HG03025 (cell line): Measurements from ENCODE around the gene ADCY2.

ENCODE experiments used
- ATAC-seq: cut with Tn5 transposase; IDR thresholded peaks from one replicate; pipeline ENCODE4 v1.9.1; 2021; ENCODE audit warnings: mild to moderate bottlenecking, moderate library complexity; ENCODE audit not compliant: unreplicated experiment, low FRiP score

ADCY2 gene

DNA sequence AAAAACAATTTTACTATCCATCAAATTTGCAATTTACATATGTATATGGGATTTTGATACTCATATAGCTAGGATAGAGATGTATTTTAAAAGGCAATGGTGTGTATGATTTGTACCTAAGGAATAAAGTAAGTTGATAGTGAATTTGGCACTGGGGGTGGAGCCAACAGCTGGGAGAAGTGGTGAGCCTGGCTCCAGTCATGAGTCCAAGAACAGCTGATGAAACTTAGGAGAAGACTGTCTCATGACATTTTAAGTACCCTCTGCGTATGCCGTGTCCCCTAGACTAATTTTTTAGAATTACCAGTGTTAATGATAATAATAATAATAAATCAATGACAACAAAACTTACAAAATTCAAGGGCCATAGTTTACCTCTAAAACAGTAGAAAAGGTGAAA is 181.4 kb downstream of the ADCY2 start:
- no peak for ATAC-seq

DNA sequence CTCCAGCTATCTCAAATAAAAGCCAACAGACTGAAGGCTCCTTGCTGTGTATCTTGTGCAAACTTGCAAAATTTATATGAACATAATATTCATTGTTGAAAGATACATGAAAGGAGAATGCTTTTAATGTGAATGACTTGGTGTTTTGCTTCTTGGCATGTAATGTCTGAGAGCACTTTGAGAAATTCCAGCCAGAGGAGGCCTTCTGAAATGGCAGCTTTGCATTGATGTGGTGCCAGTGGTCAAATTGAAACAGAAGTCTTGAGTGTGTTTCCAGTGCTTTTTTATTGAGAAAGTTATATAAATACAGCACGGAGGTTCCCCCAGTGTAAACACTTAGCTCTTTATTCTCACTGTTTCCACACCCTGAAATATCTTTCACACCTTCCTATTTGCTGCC is 182.1 kb downstream of the ADCY2 start:
- ATAC-seq, result no peak

DNA sequence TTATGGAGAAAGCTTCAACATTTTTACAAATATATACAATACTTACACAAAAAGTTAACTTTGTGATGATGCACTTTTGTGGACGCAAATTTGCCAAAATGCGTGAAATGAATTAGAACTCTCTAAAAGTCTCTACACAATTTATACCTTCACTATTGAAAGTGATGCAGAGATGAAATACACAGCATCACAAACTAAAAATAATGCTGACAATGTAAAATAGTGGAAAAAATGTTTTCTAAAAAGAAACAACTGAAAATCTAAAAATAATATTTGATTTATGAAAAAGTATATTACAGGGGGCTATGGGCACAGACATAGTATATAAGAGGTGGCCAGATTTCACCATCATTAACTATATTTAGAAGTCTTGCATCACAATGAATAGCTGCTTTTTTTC is 188.8 kb downstream of the ADCY2 start:
- no peak for ATAC-seq

DNA sequence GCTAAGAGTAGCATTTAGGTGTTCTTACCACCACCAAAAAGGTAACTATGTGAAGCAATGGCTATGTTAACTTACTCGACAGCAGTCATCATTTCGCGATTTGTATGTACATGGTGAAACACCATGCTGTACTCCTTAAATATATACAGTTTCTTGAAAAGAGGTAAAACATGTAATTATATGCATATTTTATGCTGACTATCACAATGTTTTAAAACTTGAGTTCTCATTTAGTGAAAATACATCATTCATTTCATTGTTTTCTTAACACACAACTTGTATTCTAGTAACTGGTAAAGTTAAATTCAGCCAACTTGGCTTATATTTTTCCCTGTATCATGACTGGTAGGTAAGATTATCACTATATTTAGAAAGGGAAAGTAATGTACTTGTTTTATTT is 189.9 kb downstream of the ADCY2 start:
- no peak for ATAC-seq

DNA sequence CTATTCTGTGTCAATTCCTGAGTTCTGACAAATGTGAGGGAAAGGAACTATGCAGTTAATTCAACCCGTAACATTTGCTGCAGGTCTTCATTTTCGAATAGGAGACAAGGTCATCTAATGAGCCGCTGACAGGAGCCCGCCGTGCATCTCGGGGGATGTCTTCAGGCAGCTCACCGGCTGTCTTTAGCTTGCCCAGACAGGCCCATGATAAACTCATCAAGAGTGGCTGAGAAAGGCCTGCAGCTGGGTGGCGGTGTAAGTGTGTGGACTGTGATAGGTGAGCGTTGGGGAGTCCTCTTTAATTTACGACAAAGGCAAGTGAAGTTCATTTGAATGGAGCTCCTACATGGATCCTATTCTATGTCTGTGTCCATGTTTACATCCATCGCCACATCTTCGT is 190.5 kb downstream of the ADCY2 start:
- no peak for ATAC-seq

DNA sequence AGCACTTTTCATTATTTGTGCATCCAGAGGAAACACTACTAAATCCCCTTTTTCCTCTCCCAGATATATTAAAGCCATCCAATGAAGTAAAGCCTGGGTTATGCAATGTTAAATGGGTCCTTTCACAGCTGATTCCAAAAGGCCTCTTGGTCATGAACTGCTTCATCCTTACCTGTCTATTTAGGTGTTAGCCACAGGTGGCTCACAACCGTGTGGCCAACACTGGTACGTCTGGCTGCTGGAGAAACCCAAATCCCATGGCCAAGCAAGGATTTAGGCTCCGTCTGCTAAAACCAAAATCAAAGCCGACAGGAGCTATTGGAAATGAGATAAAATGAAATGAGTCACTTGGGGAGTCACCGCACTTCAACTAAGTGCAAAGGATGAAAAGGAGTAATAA is 193.9 kb downstream of the ADCY2 start:
- no peak for ATAC-seq

DNA sequence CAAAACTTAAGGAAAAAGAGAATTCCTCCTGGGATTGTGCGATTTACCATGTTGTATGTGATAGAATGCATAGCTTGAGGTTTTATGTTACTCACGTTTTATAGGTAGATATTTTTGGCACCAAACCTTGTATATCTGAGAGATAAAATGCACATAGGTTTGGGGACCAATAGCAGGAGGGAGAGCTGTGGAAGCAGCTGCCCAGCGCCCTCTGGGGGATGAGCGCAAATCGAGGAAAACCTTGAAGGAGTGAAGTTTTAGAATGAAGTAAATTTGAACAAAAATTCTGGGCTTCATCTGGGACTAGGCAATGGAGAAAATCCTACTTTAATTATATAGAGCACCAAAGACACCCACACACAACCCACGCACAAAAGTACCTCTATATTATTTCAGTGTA is 197.0 kb downstream of the ADCY2 start:
- no peak for ATAC-seq

DNA sequence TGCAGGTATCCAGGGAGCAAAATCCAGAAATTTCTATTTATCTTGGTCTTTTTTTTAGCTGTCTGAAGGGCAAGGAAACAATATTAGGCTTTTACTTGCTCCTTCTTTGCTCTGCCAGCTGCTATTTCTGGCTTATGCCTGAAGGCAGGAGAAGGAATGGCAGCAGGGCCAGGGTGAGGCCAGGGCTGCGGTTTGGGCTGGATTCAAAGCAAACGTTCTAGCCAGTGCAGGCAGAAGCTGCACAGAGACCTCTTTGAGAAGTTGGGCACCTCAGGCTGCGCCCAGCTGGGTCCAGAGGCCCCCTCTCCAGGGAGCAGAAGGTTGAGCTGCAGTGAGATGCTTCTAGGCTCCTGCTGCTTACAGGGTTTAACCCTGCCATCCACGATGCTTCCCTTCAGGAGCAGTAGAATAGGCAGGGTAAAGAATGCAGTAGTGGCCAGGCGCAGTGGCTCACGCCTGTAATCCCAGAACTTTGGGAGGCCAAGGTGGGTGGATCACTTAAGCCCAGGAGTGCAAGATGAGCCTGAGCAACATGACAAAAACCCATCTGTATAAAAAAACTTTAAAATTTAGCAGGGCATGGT is 201.2 kb downstream of the ADCY2 start:
- no peak for ATAC-seq

DNA sequence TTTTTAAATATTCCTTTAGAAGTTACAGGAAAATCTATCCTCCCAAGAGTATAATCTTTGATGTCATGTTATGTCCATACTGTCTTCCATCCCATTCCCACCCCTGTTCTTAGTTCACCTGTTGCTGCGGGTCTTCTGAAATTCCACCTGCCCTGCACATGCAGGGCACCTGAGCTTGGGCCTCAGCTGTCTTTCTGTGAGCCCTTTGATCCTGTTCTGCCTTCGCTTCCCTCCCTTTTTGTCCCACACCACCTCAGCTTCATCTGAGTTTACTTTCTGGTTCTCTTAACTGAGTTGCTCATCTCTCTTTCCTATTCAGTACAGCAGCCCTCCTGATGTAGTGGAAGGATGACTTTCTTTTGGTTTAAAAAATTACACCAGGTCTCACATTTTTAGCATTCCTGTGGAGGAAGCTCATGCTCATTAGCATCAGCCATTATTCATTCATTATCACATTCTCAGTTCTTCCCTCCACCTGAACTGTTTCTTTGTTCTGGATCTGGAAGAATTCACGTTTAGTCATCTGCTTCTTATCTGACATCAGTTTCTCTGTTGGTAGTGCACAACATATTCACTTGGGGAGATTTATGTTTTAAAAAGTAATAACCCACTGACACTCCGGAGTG is 211.0 kb downstream of the ADCY2 start:
- no peak for ATAC-seq

DNA sequence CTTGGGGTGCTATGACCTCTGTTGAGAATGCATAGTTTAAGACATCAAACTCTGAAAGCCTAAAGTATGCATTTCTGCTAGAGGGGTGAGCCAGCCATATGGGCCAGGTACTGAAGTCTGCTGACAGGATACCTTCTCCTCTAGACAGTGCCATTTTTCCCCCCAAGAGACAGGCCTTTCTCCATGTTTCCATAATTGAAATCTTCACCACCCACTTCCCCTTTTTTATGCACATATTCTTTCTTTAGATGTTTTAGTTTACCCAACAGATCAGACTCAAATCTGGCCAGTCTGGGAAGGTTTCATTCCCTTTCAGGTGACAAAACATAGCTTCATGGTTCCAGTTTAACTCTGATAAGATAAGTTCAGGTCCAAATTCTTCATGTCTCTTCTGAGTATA is 212.8 kb downstream of the ADCY2 start:
- no peak for ATAC-seq

DNA sequence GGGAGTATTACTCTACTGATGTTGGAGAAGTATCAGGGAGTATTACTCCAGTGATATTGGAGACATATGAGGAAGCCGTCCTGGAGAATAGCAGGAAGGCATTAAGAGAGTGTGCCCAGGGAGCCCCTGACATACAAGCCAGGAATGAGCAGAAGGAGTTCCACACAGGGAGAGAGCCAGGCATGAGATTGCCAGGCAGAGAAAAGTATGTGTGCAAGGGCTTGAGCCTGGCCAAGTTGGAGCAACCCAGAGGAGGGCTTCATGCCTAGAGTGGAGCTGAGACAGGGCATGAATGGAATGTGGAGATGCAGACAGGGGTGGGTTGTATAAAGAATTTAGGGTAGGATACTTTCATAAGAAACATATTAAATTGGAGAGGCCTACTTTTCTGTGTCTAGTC is 213.8 kb downstream of the ADCY2 start:
- ATAC-seq, result no peak

DNA sequence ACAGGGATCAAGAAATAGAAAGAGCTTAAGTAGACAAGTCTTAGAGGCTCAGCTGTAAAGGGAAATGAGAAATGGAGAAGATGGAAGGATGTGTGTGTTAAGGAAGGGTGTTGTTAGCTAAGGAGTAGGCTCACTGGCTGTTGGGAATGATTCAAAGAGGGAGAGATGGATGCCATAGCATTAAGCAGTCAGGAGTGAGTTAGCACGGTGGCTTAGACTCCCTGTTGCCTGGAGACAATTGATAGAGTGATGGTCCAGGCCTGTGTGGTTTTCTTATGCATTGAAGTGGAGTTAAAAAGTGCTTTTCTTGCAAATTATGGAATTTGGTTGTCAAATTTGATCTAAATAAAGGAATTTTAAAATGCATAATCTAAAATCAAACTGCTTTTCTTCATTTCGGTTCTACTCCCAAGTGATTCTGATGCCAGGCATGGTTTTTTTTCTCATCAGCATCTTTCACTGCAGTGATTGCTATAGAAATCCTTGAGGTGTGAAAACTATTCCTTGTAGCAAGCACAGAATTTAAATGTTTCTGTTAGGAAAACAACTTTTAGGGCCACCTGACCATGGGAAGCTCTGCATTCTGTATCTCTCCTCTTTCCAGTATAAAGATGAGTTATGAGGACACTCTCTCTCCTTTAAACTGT is 214.7 kb downstream of the ADCY2 start:
- no peak for ATAC-seq

DNA sequence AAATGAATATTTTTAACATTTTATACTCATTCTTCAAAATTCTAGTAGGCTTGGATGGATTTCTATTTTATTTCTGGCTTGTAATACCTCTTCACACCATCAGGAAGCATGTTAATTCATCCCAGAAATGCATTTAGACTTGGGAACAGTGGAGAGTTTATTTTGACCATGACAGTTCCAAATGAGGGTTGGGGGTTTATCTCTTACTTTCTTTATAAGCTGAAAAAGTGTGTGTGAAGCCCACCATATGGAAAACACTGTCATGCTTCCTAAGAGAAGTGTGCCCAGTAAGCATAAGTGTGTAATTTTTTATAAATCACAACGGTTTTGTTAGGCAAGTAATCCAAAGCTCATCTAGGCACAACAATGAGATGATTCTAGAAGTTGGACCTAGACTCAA is 215.6 kb downstream of the ADCY2 start:
- no peak for ATAC-seq

DNA sequence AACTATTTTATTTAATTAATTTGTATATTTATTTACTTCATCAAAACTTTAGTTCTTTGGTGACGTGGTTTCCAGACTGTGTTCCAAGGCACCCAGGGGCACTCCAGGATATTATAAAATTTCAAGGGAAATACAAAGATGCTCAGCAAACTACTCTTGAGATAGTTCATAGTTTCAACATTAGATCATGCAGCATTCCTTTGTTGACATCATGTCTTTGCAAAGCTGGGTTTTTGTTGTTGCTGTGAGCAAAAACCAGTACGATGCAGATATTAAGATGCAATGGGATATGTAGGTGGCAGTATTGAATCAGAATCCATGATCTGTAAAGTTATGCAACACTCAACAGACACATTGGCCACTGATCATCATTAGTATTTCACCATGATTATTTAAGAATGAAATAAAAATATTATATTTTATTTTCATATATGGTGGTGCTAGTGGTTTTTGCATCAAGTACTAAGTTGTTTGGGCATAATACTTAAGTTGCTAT is 219.7 kb downstream of the ADCY2 start:
- ATAC-seq, result no peak

DNA sequence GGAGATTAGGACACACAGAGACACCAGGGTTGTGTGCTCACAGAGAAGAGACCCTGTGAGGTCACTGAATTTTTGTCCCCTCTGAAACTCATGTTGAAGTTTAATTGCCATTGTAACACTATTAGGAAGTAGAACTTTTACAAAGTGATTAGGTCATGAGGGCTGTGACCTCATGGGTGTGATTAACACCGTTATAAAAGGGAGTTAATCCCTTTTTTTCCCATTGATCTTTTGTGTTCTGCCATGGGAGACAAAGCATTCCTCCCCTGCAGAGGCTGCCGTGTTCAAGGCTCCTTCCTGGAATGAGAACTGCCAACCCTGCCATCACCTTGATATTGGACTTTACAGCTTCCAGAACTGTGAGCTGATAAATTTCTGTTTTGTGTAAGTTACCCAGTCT is 221.0 kb downstream of the ADCY2 start:
- no peak for ATAC-seq

DNA sequence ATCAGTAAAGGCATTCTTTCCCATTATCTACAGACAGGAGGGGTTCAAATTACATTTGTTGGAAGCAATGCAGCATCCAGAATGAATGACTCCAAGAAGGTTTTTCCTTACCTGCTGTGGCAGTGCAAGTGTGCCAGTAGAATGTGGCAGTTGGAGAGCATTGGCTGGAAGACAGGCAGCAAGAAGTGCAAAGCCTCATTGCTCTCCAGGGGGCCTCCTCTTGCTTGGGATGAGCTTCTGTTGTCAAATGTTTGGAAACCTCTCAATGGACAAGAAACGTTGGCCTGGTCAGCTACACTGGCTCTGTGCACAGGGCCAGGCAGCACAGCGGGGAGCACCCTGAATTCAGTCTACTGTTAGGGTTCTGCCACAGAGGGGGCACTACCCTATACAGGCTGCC is 226.6 kb downstream of the ADCY2 start:
- no peak for ATAC-seq

DNA sequence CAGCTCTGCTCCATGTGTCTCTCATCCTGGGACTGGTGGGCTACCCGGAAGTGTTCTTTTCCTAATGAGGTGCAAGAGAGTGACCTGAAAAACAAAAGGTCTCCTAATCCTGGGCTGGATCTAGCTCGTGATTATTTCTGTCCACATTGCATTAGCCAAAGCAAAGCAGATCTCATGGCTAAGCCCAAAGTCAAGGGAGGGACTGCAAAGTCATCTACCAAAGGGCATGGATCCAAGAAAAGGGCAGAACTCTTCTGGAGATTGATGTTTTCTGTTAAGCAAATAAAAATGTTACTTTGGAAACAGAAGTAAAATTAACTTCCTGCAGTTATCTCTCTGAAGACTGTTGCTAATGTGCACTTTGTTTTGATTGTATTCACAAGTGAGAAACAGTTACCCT is 229.8 kb downstream of the ADCY2 start:
- ATAC-seq, result no peak

DNA sequence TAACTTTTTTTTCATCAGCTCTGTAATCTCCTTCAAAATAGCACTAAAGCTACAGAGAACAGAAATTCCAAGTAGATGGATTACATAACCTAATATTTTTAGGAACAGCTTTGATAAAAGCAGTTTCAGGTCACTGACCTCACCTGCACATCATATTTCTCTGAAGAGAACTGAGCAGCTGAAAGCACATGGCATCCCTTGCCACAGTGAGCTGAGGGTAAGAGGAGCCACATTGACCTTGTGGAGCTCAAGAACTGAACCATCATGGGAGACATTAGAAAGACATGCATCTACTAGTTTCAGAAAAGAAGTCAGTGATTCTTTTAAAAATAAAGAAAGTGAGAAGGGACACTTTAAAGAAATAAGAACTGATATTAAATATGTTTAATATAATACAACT is 232.3 kb downstream of the ADCY2 start:
- ATAC-seq, result no peak

DNA sequence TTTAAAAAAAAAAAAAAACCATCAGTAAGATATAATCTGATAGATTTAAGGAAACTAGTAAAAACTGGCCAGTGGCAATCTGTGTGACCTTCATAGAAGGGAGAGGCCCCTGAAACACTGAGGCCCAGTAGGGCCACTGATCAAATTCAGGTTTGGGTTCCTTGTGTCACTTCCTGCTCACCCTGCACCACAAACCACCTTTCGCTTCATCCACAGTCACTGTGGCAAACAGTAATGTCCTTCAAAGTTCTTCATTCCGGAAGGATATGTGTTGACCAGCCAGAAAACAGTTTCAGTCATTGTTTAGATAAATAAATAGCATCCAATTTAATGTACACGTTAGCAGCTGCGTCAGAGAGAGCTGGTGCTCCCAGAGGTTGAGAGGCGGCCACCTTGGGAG is 232.9 kb downstream of the ADCY2 start:
- no peak for ATAC-seq

DNA sequence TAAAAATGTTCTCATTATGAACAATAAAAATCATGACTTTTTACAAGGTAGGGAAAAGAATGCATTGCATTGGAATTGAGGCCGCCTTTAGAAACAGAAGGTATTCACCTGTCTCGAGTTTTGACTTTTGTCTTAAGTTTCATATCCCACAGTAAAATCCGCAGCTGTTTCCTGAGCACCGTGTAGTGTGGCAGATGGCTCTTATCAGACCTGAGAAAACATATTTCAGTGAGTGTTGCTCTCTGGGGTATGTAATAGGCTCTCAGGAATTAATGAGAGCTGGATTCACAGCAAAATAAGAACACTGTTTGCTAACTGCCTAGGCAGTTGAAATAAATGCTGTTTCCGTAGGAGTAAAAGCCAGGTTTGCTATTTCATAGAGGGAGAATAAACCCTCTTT is 233.6 kb downstream of the ADCY2 start:
- ATAC-seq, result no peak

DNA sequence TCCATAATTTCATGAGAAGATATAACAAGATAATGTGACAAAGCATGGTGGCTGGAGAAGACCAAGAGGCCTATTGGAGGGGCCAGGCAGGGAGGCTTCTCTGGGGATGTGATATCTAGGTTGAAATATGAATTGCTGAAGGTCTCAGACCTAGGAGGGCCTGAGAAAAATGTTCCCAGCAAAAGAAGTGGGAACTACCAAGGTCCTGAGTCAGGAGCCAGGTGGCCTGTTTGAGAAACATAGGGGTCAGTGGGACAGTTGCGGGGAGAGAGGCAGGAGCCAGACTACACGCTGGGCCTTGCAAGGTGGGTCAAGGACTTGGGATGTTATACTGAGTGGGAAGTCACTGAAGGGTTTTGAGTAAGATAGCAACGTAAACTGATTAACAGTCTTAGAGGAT is 238.9 kb downstream of the ADCY2 start:
- no peak for ATAC-seq

DNA sequence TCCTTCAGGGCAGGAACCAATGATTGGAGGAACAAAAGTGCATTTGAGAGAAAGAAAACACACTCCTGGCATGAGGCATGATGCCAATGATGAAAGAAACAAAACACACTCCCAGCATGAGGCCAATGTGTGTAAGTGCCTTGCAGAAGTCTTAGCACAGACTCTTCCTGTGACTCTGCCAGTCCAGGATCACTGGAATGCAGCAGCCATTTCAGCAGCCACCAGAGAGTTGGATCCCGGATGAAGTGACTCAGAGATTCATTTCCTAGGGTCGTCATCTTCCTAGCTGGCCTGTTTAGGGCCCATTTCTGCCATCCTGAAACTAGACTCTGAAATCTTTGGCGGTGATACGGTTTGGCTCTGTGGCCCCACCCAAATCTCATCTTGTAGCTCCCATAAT is 242.5 kb downstream of the ADCY2 start:
- no peak for ATAC-seq
